H4 (cell line): ENCODE measurements around the gene TMEM63B. TPM values are rescaled to one million over a fixed set of nuclear protein-coding genes. Genes with fewer than 3 reads are reported as not detected.
"Not testable (repeated sequence)": the region's sequence is repeated elsewhere in the genome, so short reads cannot be mapped to it uniquely, and the experiment has no call there.

Experiments used
- DNase-seq: peaks from one replicate; pipeline ENCODE4 v3.0.0-alpha.2; 2015; ENCODE audit warnings: low spot score
- total RNA-seq: library from RNA; depleted of rRNA; stranded (reverse); fragments of >200 nt; shearing (Covaris generic); gene quantifications from 2 replicates; pipeline ENCODE4 v1.2.3, GENCODE V29; 2014; rRNA removed

The TMEM63B gene
- total RNA-seq = 15.8 and 28.6 TPM in 2 replicates

- peak; percentile 81 for DNase-seq
Observed at GRCh38 chr6:44127186-44128019, at the start of gene TMEM63B, which contains the start of gene MRPL14. TMEM63B (plus strand) TSS chr6:44127554; CDS start chr6:44134585, 7,031 bp downstream. MRPL14 (minus strand) TSS chr6:44127452; CDS start chr6:44116611, 10,841 bp downstream.

- no peak for DNase-seq
Observed at GRCh38 chr6:44078219-44078826, 49.0 kb upstream of the TMEM63B start.

- peak; percentile 77 for DNase-seq
Observed at GRCh38 chr6:44078827-44079671, 48.3 kb upstream of the TMEM63B start.

- DNase-seq = no peak
Observed at GRCh38 chr6:44079672-44080071, 47.7 kb upstream of the TMEM63B start.

GRCh38 chr6:44080561-44081521 lies 46.5 kb upstream of the TMEM63B start:
- no peak for DNase-seq

- no peak for DNase-seq
Observed at GRCh38 chr6:44081753-44082152, 45.6 kb upstream of the TMEM63B start.

GRCh38 chr6:44082872-44083321 lies 44.5 kb upstream of the TMEM63B start:
- no peak for DNase-seq

- peak; percentile 73 for DNase-seq
Observed at GRCh38 chr6:44084231-44085014, 42.9 kb upstream of the TMEM63B start.

GRCh38 chr6:44085219-44085618 lies 42.1 kb upstream of the TMEM63B start:
- no peak for DNase-seq

GRCh38 chr6:44086931-44087574 lies 40.3 kb upstream of the TMEM63B start:
- DNase-seq = no peak

GRCh38 chr6:44087623-44088022 lies 39.7 kb upstream of the TMEM63B start:
- no peak for DNase-seq

- DNase-seq = no peak
Observed at GRCh38 chr6:44088827-44089590, 38.3 kb upstream of the TMEM63B start.

- DNase-seq = no peak
Observed at GRCh38 chr6:44090465-44090864, 36.9 kb upstream of the TMEM63B start.

GRCh38 chr6:44091356-44091755 lies 36.0 kb upstream of the TMEM63B start:
- DNase-seq = not testable (repeated sequence)

GRCh38 chr6:44091981-44092884 lies 35.1 kb upstream of the TMEM63B start:
- no peak for DNase-seq

GRCh38 chr6:44093066-44093465 lies 34.3 kb upstream of the TMEM63B start:
- DNase-seq = no peak

GRCh38 chr6:44093750-44094402 lies 33.5 kb upstream of the TMEM63B start:
- DNase-seq = no peak
